Measurements from ENCODE around the gene GNAT2.

Gene GNAT2

DNA sequence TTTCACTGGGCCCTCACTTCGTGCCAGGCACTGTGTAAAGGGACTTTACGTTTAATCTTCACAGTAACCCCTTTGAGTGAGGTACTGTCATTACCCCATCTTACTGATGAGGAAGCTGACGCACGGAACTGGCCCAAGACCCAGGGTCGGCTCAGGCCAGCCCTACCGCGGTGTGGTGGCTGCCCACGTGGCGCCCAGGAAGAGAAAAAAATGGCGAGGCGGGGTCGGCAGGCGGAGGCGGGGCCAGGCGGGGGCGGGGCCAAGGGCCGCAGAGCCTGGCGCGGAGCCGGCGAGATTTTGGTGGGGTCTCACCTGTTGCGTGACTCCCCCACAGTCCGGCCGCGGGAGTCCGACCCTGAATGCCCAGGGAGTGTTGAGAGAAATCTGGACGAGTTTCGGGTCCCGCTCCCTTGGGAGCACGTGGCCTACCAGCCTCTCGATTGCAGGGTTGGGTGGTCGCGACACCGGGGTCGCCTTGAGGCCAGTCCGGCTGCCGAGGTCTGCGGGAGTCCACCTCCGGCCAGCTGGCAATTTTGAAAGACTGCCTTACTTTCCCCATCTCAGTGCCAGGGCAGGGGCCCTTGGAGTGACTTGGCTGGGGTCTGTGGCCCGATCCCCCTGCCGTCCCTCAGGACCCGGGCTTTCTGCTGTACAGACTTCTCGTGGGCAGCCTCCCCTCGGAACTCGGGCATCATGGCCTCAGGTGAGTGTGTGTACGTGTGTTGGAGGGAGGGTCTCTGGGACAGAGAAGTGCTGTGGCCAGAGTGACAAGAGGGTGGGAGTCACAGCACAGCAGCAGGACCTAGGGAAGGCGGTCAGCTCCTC is at the start of gene GNAT2, which contains the start of gene AMPD2:
Gene GNAT2, minus strand, starts transcription at position 41 of the 825 bp plus-strand sequence. CDS start 6,746 bp downstream, outside the sequence.
Gene AMPD2, plus strand, starts transcription at position 262 of the 825 bp plus-strand sequence. CDS start 1,339 bp downstream, outside the sequence.
- DNase-seq, result peak; percentile 81

DNA sequence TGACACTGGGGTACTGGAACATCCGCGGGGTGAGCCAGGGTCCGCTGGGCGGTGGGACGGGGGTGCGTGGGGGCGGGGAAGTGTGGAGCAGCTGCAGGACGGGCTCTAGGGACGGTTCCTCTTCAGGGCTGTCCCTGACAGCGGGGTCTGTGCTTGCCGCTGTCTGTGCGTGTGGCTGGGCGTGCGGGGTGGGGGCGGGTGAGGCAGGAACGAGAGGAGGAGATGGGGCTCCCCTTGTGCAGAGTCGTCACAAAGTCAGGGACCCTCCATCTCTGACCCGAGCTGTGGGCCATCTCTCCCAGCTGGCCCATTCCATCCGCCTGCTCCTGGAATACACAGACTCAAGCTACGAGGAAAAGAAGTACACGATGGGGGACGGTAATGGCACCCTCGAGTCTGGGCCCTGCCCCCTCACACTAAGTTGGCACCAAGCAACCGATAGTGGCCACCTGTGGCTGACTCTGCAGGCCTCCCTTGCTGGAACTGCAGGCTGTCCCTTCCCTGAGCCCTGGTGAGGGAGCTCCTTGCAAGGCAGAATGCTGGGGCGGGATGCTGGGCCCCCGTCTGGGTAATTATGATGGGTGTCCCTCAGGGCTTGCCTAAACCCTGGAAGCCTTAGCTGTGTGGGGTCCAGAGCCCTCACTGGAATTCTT is 48.8 kb upstream of the GNAT2 start:
- DNase-seq, result no peak

DNA sequence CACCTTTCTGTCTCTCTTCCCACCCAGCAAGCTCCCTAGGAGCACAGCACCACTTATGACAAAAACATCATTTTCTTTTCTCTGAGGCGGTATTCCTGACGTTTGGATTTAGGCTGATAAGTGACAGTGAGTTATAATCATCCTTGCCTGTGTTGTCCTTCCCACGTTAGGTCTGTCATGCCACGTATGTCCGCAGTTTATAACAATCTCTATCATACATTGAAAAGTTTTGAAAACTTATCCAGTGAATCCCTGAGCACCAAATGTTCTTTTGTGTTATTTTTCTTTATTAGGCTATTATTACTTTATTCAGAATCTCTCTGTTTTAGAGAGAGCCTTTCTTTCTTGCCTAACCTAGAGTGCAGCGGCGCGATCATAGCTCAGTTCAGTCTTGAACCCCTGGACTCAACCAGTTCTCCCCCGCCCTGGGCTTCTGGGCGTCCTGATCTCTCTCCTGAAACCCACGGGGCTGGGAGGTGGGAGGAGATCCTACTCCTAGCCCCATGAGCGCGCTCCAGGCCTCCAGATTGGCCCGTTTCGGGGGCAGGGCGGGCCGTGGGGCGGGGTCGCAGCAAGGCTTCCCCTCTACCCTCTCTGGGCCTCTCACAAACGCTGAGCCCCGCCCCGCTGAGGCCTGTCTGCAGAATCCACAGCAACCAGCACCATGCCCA is 48.2 kb upstream of the GNAT2 start, which contains the start of gene GSTM2:
Gene GSTM2, plus strand, starts transcription at position 606 of the 671 bp plus-strand sequence. Its CDS starts 59 bp downstream, at position 665.
- peak; percentile 23 for DNase-seq

DNA sequence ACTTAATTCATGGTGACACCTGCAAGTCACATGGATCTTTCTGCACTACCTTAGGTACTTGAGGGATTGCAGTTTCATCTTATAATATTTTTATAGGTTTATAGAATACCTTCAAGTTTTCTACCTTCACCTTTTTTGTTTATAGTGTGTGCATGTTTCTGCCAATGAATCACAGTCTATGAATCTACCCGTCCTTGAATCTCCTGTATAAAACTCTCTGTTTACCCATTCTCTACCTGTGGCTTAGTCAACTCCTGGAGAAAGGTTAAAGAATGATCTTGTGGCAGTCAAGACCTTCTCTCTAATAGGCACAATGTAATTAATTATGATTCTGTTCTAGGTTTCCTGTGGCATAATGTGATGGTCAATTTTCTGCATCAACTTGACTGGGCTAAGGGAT is 45.3 kb upstream of the GNAT2 start:
- DNase-seq, result no peak

DNA sequence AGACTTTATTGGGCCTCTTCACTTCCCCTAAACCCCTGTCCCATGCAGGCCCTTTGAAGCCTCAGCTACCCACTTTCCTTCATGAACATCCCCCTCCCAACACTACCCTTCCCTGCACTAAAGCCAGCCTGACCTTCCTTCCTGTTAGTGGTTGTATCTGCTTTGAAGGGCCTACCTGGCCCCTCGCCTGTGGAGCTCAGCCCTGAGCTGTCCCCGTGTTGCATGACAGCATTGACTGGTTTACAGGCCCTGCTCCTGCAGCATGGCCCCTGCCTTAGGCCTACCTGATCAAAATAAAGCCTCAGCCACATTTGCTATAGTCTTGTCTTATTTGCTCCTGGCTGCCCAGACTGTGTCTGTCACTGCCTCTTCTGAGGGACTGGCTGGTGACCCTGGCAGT is 42.0 kb upstream of the GNAT2 start:
- DNase-seq, result no peak

DNA sequence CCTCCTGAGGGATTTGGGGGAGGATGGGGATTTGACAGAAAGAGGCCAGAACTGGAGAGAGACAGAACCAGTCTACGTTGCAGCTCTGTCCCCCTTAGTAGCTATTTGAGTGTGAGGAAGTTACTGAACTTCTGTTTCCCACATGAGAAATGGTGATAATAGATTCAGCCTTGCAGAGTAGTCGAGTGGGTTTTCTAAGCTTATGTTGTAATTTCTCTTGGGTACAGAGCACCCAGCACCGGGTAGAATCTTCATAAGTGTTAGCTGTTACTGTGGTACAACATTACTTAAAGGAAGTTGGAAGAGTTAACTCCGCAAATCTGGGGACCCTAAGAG is 41.2 kb upstream of the GNAT2 start:
- peak; percentile 61 for DNase-seq

DNA sequence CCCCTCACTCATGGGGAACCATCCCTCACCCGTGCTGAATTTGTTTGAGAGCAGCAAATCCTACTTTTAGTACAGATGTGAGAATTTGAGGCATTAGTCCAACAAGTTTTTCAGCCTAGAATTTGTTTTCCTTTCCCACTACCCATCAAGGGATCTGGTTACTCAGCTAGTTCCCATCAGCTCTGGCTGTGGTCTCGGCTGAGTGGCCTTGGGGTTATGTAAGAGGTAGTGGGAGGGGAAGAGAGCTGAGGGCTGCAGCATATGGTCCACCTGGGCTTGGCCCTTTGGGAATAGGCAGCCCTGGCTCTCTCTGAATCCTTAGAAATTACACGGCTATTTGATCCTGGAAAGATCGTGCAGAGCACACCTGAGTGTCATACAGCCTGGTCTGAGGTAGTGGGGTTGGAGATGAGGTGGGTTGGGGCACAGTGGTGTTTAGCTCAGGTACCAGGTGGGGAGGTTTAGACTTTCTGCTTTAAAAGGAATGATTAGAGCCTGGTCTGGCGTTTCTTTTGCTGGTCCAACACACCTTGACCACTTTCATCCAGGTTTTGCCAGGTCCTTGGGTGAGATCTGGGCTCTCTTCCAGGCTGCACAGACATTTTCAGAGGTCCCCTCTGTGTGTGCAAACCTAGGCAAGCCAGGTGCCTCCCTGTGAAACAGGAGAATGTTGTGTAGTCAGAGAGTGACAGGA is 40.7 kb upstream of the GNAT2 start:
- DNase-seq, result peak; percentile 65

DNA sequence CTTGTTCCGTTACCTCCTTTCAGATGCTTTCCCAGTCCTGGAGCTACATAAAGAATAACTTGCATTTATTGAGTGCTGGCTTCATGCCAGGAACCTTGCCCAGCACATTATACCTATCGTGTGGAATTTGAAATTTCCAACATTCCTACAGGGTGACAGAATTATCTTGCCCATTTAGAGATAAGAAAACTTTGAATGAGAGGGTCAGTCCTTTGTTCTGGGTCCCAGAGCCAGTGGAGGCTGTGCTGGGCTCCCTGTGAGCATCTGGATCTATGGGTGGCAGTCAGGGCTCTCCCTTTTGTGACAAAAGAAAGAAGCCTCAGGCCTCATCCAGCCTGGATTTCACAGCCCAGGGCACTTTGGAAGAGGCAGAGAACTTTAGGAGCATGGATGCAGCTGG is 39.7 kb upstream of the GNAT2 start:
- DNase-seq, result no peak

DNA sequence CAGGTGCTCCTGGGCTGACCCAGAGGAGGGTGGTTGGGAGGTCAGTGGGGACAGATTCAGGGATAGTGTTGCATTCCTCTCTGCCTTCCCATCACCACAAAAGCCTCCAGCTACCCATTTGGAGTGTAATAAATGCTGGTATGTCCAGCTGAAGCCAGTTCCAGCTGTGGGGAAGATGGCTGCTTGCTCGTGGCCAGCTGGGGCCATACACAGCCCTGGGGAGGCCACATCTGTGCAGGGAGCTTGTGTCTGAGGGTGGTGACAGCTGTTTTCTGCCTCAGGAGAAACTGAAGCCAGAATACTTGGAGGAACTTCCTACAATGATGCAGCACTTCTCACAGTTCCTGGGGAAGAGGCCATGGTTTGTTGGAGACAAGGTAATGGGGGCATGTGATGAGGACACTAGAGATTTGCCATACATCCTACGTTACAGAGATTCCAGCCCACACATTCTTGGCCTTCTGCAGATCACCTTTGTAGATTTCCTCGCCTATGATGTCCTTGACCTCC is 39.2 kb upstream of the GNAT2 start:
- DNase-seq, result peak; percentile 27

DNA sequence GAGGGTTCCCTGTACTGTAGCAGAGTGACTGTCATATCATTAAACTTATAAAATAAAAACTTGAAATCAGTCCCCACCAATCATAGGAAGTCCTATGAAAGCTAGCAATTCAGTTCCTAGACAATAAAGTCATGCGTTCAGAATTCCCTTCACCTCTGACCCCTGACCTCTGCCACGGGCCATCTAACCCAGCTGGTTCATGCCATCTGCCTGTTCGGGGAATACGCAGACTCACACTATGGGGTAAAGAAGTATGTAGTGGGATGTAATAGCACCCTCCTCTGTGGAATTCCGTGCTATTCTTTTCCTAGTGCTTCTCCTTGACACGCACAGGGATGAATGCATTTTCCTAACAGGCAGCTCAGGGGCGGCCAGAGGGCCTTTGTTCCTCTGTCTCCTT is 38.6 kb upstream of the GNAT2 start:
- DNase-seq, result no peak

DNA sequence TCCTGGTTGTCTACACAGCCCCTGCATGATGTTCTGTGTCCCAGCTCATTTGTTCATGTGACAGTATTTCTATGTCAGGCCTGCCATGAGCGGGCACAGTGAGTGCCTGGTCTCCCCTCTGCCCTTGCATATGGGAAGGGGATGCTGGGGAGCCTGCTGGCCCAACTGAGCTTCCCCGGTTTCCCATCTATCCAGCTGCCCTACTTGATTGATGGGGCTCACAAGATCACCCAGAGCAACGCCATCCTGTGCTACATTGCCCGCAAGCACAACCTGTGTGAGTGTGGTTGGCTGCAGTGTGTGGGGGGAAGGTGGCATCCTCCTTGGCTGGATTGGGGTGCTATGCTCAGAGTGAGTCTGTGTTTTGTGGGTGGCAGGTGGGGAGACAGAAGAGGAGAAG is 38.0 kb upstream of the GNAT2 start:
- no peak for DNase-seq

DNA sequence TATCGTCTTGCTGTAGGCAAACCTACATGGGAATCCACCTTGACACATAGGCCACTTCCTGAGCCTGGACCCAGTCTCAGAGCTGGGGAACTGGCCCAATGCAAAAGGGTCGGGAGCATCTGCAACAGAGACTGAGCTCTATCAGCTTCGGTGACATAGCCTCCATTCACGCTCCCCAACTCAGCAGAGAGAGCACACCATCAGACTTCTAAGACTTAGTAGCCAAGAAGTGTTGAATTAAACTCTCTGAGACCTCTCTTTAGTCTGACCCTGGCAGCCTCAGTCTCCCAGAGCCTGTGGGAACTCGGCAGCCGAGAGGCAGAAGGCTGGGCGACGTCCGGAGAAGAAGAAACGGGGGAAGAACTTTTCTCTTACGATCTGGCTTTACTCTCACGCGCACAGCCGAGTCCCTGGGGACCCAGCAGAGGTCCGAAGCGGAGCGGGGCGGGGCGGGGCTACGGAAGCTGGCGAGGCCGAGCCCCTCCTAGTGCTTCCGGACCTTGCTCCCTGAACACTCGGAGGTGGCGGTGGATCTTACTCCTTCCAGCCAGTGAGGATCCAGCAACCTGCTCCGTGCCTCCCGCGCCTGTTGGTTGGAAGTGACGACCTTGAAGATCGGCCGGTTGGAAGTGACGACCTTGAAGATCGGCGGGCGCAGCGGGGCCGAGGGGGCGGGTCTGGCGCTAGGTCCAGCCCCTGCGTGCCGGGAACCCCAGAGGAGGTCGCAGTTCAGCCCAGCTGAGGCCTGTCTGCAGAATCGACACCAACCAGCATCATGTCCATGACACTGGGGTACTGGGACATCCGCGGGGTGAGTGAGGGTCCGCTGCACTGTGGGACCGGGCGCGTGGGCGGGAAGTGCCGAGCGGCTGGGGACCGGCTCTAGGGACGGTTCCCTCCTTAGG is 36.5 kb upstream of the GNAT2 start, which contains the start of gene GSTM4:
Gene GSTM4, plus strand, starts transcription at position 485 of the 905 bp plus-strand sequence. Its CDS starts 291 bp downstream, at position 776.
- peak; percentile 56 for DNase-seq

DNA sequence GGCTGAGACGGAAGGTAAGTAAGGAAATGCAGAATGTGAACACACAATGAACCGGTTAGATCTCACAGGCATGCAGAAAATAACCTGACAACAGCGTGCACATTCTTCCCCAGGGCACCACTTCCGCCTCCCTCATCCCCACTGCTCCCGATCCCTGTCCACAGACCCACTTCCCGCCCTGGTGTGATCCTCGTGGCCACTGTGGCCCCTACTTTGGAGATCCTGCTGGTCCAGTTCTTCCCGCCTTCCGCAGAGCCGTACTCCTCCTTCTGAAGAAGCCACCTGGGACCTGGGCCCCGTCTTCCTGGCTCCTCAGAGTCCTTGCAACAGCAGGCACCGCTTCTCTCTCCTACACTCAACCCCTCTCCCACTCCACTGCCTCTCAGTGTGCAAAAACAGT is 35.1 kb upstream of the GNAT2 start:
- DNase-seq, result no peak

DNA sequence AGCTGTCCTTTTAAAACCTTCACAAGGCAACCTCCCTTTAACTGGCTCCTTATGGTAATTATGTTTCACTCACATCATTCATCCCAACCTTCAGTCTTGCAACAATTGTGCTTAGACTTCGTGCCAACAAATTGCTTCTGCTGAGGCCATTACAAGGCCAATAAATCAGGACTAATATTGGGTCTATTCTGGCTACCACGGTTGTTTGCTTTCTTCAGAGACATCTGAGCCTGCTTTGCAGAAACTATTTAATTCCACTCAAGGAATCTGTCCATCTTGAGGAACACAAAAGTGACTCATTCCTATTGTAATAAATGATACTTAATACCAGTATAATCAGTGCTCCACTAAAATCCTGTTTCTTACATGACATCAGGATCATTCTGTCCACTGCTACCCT is 33.9 kb upstream of the GNAT2 start:
- DNase-seq, result no peak

DNA sequence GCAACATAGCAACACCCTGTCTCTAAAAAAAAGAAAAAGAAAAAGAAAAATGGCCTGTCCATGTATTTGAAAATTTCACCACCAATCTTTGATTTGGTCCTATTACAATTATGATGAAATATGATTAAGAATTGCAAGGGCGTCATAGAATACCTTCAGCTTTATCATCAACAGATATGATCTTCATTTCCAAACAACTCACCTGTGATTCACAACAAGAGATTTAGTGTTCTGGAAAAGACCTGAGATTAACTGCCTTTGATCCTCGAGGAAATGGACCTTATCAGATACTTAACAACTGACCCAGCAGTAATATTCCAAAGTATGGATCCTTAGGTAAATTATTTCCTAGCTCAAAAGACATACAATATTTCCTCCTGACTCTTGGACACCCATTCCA is 33.0 kb upstream of the GNAT2 start:
- no peak for DNase-seq

DNA sequence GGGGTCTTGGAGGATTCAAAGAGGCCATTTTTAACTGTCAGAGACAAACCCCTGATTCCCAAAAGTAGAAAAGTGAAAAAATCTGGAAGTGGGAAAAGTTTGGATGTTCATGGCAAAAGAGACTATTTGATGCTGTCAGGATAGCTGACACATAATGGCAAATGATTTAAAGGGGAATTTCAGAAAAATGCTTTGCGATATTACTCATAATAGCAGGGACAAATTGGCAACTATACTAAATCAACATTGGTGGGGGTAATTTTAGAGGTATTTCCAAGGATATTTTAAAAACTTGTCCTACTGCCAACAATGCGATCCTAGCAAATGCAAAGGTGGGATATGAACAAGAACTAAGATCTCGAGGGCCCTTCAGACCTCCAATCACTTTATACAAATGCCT is 31.2 kb upstream of the GNAT2 start:
- DNase-seq, result no peak

DNA sequence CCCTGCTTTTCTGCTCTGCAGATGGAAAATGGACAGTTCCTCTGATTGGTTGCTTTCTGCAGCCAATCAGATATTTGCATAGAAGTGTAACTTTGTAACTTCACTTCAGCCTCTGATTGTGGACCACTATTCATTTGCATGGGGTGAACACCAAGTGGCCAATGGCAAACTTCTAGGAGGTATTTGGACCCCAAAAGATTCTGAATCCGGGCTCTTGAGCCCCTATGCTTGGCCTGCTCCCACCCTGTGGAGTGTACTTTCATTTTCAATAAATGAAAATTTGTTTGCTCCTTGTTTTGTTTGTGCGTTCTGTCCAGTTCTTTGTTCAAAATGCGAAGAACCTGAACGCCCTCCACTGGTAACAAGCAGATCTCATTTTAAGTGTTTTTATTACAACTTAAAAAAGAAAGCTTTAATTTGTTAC is 30.1 kb upstream of the GNAT2 start:
- peak; percentile 8 for DNase-seq

DNA sequence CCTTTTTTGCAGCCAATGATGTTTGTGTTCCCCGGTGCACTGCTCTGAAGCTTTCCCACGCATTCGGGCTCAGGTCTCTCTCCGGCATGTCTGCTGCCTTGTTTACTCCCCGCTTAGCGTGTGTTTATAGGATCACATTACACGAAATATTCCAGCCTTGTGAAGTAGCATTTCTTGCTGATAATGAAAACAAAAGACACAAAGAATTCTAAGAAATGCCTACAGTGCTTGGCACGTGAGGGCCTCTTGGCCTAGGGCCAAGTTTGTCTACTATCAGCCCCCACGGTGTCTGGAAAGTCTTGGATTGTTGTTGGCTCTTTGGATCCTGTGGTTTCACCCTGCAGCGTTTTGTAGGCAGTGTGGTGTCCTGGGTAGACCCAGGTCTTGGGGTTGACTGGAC is 25.3 kb upstream of the GNAT2 start:
- DNase-seq, result no peak

DNA sequence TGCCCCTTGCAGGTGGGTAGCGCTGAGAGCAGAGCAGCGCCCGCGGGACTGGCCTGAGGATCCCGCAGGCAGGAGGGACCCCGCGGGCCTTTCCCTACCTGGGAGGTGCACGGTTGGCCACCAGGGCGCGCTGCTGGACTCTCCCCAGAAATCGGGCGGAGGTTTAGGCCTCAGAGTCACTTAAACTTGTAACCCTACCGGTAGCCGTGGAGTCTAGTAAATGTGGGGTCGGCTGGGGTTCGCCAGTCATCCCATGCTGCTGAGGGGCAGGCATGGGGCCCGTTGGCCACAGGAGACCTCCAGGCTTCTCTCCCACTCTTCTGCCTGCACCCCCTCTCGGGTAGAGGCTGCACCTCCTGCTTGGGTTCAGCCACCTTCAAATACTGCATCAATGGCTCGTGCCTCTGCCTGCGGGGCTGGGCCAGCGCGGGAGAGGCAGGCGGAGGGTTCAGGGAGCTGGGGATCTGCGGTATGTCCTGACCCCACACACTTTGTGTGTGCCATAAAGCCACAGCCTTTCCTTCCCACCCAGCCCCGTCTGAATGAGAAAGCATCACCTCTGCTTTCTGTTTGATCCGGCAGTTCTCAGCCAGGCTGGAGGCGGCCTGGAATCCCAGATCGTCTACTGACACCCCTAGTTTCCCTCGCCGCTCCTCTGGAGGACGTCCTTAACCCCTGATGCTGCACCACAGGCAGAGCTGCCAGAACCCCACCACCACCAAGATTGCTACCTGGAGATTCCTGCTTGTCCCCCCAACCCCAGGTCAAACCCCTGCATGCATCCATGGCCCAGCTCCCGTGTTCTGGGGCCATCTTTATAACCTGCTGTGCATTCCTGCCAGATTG is 24.2 kb upstream of the GNAT2 start:
- DNase-seq, result peak; percentile 59

DNA sequence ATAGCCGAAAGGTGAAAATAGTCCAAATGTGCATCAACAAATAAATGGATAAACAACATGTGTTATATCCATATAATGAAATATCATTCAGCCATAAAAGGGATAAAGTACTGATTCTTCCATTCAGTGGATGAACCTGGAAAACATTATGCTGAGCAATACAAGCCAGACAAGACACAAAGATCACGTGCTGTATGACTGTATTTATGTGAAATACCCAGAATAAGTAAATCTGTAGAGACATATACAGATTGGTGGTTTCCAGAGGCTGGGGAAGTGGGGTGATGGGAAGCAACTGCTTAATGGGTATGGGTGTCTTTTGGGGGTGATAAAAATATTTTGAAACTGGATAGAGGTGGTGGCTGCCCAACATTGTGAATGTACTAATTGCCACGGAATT is 23.2 kb upstream of the GNAT2 start:
- DNase-seq, result no peak

DNA sequence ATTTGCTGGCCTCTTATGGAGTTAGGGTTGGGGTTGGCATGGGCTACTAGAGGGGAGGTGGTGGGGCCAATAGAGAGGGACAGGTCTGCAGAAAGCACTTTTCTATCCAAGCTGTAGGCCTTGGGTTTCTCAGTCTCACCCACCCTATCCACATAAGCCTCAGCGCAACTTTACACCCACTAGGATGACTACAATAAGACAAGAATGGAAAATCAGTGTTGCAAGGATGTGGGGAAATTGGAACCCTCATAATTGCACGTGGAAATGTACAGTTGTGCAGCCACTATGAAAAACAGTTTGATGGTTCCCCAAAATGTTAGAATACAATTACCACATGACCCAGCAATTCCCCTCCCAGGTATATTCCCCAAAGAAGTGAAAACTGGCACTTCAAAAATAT is 22.4 kb upstream of the GNAT2 start:
- DNase-seq, result no peak
